Astrocyte of the hippocampus (primary cell): ENCODE data around the gene ITGB3.
A peak's percentile ranks its signal among the peaks of the same experiment; 100 is the strongest.
"Not testable (repeated sequence)": the region's sequence is repeated elsewhere in the genome, so short reads cannot be mapped to it uniquely, and the experiment has no call there.

Experiments used
- DNase-seq: peaks from one replicate; pipeline ENCODE4 v3.0.0; 2011; ENCODE audit warnings: low read depth, low spot score

ITGB3 gene

DNA sequence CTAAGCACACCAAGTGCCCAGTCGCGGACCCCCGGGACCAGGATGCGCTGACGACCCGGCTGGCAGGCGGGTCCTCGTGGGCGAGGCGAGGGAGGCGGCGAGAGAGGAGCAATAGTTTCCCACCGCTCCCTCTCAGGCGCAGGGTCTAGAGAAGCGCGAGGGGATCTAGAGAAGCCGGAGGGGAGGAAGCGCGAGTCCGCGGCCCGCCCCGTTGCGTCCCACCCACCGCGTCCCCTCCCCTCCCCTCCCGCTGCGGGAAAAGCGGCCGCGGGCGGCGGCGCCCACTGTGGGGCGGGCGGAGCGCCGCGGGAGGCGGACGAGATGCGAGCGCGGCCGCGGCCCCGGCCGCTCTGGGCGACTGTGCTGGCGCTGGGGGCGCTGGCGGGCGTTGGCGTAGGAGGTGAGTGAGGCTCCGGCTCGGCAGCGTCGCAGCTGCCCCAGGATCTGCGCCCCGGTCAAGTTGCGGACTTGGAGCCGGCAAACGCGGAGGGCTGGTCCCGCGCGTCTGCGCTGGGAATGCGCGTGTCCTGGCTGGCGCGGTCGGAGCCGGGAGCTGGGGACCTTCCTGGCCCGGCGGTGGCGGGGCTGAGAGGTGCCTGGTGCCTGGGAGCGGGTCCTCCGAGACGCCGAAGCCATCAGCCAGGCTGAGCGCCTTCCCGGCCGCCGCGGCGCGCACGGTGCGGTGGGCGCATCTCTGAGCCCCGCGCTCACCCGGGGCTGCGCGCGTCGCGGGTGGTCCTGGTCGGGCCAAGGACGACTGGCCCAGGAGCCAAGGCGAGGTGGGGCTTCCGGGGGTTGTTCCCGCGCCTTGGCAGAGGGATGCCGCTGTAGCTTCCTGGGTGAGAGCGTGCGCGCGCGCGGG is at the start of gene ITGB3:
Gene ITGB3, plus strand, starts transcription at position 287 of the 862 bp plus-strand sequence. Its CDS starts 35 bp downstream, at position 322.
- DNase-seq: peak; percentile 93

DNA sequence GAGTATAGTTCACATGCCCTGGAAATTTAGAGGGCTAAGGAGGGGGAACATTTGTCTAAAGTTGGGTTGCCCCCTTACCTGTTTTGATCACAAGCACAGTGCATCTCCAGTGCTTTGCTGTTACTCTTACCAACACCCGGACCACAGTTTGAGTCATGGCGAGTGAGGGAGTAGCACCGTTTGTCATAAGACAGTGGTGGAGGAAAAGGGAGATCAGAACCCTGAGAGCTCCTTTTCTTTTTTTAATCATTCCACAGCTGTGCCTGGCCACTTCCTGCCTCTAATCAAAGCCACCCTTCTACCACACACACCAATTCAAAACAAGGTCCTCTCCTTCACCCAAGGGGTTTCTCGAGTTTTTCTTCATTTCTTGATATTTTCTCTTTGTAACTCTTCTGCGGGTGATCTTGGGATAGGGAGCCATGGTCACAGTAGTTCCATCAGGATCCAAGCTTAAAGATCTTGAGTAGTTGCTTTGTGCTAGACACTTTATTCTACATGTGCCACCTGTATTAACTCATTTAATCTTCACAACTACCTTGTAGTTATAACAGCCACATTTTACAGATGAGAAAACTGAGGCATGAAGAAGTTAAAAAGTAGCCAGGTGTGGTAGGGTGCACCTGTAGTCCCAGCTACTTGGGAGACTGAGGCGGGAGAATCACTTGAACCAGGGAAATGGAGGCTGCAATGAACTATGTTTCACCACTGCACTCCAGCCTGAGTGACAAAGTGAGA is 49.5 kb upstream of the ITGB3 start:
- DNase-seq: no peak

DNA sequence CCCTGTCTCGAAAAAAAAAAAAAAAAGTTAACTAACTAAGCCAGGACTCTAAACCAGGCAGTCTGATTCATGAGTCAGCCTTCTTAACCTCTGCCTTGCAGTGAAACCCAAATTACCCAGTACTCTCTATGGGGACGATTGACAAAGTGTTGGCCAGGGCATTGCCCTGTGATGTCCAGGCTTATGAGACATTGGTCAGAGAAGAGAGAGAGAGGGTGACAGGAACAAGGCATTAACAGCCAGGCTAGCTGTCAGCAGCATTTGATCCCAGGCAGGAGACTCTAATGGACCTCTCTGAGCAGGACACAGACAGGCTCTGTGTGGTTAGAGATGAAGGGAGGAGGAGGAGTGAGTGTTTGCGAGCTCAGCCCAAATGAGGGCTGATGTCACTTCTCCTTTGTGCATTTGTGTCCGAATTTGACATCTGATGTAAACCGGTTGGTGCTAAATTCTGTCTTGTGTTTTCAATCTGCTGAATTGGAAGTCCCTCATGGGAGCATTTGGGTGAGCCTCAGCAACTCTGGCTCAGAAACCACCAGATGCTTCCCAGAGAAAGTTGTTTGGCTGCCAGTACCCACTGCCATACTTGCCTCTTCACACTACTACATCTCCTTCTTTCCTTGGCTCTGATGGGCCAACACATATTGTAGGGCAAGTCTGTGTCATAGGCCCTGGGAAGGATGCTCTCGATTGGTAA is 48.8 kb upstream of the ITGB3 start:
- peak; percentile 51 for DNase-seq

DNA sequence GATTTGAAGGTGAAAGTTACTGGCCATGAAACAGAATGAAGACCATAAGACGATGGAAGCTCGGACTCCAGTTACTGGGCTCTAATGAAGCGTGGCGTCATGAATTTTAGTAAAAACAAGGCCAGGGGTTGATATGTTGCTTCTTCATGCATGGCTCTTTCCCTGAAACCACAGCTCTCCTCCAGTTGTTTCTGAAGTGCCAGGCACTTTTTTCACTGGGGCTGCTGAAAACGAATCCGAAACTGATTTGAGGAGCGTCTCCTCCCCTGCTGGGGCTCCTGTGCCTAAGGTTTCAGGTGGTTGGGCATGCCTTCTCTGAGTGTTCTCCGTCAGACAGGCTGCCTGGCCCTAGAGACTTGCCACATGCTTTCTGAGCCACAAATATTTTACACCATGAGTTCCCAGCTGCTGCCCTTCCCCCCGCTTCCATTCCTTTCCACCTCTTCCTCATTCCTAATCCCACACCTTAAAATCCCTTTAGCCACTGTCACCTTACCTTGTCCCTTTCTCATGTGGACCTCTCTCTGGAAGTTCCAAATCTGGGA is 48.1 kb upstream of the ITGB3 start:
- DNase-seq: peak; percentile 91

DNA sequence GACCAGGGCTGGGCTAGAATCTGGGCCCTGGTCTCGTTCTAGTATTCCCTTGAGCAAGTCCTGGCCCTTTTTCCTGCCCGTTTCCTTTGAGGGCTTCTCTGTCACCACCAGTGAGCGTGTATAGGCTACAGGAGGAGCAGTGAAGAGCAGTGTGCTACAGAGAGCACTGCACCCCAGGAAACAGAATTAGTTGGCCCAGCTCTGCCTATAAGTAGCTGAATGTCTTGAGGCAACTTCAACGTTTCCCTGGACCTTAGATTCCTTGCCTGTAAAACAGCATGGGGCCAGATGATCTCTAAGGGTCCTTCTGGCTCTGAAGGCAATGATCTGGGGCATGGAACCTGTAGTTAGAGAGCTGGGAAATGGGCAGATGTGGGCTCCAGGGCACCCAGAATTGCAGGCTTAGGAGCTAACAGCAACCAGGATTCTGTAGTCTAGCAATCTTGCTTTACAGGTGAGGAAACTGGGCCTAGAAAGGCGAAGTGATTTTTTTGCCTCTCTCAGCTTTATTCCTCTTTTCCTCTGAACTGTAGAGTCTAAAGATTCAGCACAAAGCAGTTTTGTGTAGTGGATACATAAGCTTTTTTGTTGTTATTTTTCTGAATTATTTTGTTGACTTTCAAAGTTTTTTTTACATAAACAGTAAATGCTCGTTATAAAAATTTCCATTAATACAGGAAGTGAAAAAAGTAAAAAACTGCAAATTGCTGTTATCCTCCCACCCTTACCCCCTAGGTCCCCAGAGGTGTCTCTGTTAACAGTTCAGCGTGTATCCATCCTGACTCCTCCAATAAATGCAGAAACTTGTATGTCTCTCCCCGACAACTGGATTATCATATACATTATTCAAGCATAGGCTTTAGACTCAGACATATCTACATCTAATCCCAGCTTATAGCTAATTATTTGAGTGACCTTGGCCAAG is 46.2 kb upstream of the ITGB3 start:
- no peak for DNase-seq

DNA sequence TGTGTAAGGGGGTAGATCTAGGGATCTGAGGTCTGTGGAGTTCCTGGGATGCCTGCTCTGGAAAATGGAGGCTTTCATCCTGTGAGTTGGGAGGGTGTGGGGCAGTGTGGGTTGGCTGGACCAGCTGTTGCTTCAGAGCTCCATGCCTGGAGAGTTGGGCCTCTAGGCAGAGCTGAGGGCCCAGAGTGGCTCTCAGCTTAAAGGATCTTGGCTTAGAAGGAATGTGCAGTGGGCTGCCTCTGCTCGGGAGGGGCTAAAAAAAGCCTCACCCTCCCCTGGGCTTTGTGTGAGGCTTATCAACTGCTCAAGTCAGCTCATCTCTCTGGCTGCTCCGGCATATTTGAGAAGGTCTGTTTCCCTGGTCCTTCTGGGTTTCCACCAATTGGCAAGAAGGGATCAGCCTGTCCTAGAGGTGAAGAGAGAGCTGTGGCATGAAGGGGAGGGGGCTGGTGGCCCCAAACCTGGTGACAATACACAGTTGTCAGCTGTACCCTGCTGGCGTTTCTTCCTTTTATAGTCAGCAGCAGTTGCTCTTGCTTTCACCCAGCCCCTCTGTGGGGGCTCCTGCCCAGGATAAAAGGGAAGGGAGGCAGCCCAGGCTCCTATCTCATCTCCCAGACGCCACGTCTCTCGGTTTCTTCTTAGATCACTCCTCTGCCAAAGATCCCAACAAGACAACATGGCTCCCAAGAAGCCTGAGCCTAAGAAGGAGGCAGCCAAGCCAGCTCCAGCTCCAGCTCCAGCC is 44.7 kb upstream of the ITGB3 start, which contains the start of gene MYL4:
Gene MYL4, plus strand, starts transcription at position 605 of the 745 bp plus-strand sequence. Its CDS starts 75 bp downstream, at position 680.
- DNase-seq: no peak

DNA sequence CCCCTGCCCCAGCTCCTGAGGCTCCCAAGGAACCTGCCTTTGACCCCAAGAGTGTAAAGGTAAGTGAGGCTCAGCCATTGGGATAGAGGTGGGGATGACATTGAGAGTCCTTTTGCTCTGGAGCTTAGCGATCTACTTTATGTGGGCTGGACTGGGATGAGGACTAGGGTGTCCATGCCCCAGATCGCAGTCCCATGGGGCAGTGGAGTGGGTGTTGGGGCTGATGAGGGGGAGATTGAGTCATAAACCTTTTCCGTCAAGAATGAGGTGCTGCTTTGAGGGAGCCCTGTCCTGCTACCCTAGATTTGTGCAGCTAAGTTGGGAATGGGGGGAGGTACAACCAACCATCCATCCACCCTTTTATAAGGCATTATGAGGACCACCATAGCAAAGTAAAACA is 44.1 kb upstream of the ITGB3 start:
- DNase-seq: no peak

DNA sequence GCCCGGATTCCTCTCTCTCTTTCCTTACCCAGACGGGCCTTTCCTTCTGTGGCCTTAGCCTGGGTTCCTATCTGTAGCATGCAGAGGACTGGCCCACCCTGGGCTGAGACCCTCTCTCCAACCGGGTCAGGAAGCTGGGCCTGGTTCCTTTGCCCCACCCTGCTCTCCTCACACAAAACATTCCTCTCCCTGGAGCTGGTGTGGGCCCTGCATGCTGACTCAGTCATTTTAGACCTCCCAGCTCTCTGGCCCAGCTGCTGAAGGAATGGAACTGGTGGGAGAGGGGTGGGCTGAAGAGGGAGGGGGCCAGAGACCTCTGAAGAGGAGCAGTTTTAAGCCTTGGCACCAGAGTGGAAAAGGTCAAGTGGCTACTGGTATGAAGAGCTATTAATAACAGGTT is 43.5 kb upstream of the ITGB3 start:
- peak; percentile 46 for DNase-seq

DNA sequence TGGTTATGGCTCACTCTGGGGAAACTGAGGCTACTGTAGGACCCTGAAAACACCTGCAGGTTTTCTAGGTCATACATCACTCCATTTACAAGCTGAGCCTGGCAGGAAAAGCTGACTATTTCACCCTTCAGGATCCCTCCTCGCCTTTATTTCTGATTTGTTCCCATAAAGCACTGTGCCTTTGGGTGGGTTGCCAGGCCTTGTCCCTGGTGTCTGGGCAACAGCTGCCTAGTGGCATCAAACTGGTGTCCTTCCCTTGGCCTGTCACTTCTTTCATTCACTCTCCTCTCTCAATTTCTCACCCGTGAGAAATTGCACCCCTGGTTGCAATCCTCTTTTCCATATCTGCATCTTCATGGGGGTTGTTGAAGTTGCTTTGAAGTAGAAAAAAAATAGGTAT is 42.8 kb upstream of the ITGB3 start:
- no peak for DNase-seq

DNA sequence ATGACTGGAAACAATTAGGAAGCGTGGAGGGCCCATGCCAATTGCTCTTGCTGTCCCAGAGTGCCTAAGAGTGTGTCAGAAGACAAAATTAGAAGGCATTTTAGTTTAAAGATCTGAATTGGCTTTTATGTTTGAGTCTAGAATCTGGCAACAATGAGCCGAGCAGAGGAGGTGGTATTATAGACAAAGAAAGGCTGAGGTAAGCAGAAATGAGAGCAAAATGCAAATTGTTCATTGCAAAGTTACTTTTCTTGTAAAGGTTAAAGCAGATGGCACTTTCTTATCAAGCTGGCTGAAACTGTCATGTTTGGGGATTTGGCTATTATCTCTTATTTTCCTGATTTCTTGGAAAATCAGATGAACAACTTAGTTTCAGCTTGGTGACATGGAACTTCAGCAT is 41.2 kb upstream of the ITGB3 start:
- no peak for DNase-seq

DNA sequence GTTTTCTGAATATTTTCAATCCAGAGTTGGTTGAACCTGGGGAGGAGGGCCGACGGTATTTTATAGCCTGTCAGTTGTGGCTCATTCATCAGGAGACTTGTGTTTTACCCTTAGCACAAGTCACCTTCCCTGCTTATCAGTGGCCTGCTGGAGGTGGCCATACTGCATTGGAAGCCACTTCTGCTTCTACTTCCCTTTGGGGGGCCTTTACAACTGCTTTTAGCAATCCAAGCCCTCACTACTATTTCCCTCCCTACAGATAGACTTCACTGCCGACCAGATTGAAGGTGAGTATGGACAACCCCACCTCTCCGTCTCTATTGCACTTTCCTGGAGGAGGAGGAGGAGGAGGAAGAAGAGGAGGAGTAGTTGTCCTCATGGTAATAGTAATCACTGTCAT is 40.1 kb upstream of the ITGB3 start:
- no peak for DNase-seq

DNA sequence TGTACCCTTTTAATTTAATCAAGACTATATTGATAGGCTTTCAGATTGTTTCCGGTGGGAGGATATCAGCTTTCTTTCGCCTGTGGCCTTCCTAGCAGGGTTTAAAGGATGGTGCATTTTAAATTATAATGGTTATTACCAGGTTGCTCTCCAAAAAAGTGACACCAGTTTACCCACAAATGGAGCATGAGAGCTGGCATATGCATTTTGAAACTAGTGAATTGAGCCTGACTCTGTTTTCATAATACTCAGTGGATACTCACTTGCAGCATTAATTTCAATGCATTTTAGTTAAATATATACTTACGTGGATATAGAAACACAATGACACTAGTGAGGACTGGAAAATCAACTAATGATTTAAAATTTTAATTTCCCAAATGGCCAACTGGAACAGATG is 38.7 kb upstream of the ITGB3 start:
- no peak for DNase-seq

DNA sequence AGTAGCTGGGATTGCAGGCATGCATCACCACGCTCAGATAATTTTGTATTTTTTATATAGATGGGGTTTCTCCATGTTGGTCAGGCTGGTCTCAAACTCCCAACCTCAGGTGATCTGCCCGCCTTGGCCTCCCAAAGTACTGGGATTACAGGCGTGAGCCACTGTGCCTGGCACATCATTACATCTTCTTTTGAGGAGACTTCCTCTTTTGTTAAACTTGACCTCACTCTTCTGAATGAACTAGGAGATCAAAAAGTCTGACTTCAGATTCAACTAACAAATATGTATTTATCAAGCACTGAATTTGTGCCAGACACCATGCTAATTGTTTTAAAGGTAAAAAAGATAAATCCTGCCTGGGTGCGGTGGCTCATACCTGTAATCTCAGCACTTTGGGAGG is 36.8 kb upstream of the ITGB3 start:
- not testable (repeated sequence) for DNase-seq

DNA sequence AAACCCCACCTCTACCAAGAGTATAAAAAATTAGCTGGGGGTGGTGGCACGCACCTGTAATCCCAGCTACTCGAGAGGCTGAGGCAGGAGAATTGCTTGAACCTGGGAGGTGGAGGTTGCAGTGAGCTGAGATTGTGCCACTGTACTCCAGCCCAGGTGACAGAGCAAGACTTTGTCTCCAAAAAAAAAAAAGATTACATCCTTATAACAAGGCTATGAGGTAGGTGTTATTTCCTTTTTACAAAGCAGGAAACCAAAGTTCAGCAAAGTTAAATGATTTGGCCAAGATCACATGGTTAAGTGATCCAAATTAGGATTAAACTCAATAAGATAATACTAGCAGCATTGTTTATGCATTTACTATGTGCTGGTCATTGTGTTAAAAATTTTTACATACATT is 36.3 kb upstream of the ITGB3 start:
- DNase-seq: not testable (repeated sequence)

DNA sequence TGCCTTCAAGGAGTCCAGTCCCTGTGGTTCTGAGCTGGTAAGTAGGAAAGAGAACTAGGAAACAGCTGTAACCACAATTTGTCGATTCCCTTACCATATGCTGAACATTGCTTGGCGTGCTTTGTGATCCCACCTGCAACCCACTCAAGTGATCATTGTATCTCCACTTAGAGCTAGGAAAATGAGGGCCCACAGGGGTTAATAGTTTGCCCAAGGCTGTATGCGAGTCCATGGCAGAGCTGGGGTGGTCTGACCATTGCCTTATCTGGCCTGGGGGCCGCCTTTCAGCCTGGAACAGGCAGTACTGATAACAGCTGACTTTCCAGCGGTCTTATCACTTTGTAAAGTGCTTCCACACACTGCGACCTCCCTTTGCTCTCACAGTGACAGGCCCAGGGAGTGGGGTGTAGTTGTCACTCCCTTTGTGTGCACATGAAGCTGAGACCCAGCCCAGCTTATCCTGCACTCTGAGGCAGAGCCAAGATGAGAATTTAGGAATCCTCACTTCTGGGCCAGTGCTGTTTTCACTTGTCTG is 34.7 kb upstream of the ITGB3 start:
- DNase-seq: no peak

DNA sequence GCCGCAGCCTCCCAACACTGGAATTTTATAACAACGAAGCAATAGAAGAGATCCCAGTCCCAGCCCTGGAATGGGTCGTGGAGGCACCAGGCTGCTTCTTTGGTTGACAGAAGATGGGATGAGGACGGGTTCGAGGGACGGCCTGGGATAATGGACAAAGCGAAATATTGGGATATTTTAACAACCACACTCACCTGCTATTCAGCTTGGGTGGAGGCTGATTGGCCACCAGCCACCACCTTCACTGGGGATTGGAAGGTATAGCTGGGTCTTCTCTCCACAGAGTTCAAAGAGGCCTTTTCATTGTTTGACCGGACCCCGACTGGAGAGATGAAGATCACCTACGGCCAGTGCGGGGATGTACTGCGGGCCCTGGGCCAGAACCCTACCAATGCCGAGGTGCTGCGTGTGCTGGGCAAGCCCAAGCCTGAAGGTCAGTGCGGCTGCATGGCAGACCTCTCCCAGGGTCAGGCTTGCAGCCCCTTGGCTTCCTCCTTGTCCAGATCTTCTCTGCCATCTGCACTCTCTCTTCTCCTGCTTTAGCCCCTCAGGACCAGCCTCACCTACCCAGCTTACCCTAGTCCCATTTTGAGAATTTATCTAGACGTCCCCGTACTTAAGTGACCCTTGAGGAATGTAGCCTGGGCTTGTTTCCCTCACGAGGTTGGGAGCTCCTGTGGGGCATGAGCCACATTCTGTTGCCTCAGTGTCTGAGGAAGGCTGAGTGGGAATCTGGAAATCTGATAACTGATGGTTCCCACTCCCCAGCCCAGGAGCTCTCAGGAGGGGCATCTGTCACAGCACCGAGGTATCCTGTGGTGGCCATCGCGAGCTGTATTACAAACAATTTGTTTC is 33.8 kb upstream of the ITGB3 start:
- DNase-seq: peak; percentile 54

DNA sequence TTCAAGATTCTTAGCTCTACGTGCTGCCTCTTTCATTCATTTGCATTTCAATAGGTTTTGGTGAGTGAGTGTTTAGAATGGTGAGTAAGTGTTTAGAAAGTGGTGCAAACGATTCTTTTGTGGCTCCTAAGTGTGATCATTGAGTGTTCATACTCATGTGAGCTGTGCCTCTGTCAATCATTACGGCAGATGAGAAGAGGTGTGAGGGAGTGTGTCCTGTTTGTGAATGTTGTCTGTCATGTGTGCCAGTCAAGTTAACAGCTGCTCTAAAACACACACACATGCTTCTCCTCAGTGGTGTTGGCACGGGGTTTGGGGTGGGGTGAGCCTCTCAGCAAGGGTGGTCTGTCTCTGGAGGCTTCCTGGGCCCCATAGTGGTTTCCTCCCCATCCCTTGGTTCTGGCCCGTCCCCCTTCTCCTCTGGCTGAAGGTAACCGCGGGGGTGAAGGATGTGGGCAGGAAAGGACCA is 33.1 kb upstream of the ITGB3 start:
- peak; percentile 68 for DNase-seq

DNA sequence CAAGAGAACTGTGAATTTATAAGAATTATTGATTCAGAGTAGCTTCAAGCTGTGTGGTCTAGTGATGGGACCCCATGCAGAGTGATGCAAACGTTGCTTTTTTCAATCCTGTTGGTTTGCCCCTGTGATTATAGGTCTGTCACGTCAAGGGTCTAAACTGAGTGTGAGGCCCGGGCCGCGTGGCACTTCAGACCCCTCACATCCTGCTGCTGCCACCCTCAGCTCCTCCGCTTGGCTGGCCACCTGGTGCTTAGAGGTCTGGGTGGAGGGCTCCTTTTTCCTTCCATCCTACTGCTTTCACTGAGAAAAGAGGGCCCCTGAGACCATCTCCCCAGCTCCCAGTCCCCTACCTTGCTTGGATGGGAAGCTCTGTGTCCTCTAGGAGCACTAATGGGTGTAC is 32.5 kb upstream of the ITGB3 start:
- DNase-seq: no peak

DNA sequence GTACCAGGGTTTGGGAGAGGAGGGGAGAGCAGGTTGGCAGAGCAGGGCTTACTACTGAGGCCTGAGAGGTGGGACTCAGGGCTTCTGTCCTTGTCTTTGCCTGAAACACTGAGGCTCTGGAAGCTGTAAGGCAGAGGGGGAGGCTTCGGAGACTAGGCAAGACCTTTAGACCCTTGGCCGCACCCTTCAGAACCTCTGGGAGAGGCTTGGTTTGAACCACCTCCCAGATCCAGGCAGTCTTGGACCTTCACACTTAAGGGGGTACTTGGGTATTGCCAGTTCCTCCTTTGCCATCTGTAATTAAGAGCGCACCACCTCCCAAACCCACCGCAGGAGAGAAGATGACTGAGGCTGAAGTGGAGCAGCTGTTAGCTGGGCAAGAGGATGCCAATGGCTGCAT is 31.6 kb upstream of the ITGB3 start:
- DNase-seq: no peak
